HG03196 (cell line): Measurements from ENCODE around the gene ADD3.
A peak's percentile ranks its signal among the peaks of the same experiment; 100 is the strongest.
"Not testable (repeated sequence)": the region's sequence is repeated elsewhere in the genome, so short reads cannot be mapped to it uniquely, and the experiment has no call there.

ENCODE experiments used
- ATAC-seq: cut with Tn5 transposase; IDR thresholded peaks from one replicate; pipeline ENCODE4 v1.9.1; 2021; ENCODE audit not compliant: unreplicated experiment

Gene ADD3

GRCh38 chr10:109976681-109977080 is 31.1 kb upstream of the ADD3 start:
- no peak for ATAC-seq

- ATAC-seq, result no peak
Measured at GRCh38 chr10:109977382-109977806, 30.4 kb upstream of the ADD3 start.

GRCh38 chr10:109978481-109978880 is 29.3 kb upstream of the ADD3 start:
- ATAC-seq, result no peak

- ATAC-seq, result no peak
Measured at GRCh38 chr10:109979215-109979614, 28.6 kb upstream of the ADD3 start.

GRCh38 chr10:109981650-109982049 is 26.1 kb upstream of the ADD3 start:
- ATAC-seq, result no peak

GRCh38 chr10:109982123-109982522 is 25.7 kb upstream of the ADD3 start:
- no peak for ATAC-seq

- no peak for ATAC-seq
Measured at GRCh38 chr10:109982812-109983211, 25.0 kb upstream of the ADD3 start.

GRCh38 chr10:109984013-109984412 is 23.8 kb upstream of the ADD3 start:
- ATAC-seq, result no peak

- not testable (repeated sequence) for ATAC-seq
Measured at GRCh38 chr10:109985768-109986167, 22.0 kb upstream of the ADD3 start.

- no peak for ATAC-seq
Measured at GRCh38 chr10:109987452-109988211, 20.2 kb upstream of the ADD3 start.

GRCh38 chr10:109988212-109988596 is 19.6 kb upstream of the ADD3 start:
- ATAC-seq, result no peak

- ATAC-seq, result no peak
Measured at GRCh38 chr10:109991266-109991855, 16.4 kb upstream of the ADD3 start.

- no peak for ATAC-seq
Measured at GRCh38 chr10:109992485-109992884, 15.3 kb upstream of the ADD3 start.

GRCh38 chr10:109993551-109994330 is 14.0 kb upstream of the ADD3 start:
- ATAC-seq, result no peak

GRCh38 chr10:109994711-109995577 is 12.8 kb upstream of the ADD3 start:
- ATAC-seq, result no peak

GRCh38 chr10:109995595-109995994 is 12.2 kb upstream of the ADD3 start:
- no peak for ATAC-seq

GRCh38 chr10:109996225-109996624 is 11.6 kb upstream of the ADD3 start:
- ATAC-seq, result peak; percentile 72

- peak; percentile 29 for ATAC-seq
Measured at GRCh38 chr10:109996766-109997171, 11.0 kb upstream of the ADD3 start.

- ATAC-seq, result no peak
Measured at GRCh38 chr10:109997233-109997632, 10.6 kb upstream of the ADD3 start.

- ATAC-seq, result no peak
Measured at GRCh38 chr10:109998513-109998912, 9.3 kb upstream of the ADD3 start.
